Measurements from ENCODE around the gene NADK.
"Not testable (repeated sequence)": the region's sequence is repeated elsewhere in the genome, so short reads cannot be mapped to it uniquely, and the experiment has no call there.

Gene NADK

GRCh38 chr1:1742529-1742928, 35.7 kb downstream of the NADK start:
- not testable (repeated sequence) for DNase-seq

DNA sequence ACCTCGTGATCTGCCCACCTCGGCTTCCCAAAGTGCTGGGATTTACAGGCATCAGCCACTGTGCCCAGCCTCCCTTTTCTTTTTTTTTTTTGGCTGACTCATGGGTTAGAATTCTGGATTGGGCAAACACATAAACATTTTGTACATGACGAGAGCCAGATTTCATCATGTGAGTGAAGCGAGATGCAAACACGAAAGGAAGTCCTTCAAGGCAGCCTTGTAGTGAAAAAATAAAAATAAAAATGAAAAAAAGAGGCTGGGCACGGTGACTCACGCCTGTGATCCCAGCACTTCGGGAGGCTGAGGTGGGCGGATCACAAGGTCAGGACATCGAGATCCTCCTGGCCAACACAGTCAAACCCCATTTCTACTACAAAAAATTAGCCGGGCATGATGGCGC, 37.3 kb downstream of the NADK start:
- not testable (repeated sequence) for DNase-seq

DNA sequence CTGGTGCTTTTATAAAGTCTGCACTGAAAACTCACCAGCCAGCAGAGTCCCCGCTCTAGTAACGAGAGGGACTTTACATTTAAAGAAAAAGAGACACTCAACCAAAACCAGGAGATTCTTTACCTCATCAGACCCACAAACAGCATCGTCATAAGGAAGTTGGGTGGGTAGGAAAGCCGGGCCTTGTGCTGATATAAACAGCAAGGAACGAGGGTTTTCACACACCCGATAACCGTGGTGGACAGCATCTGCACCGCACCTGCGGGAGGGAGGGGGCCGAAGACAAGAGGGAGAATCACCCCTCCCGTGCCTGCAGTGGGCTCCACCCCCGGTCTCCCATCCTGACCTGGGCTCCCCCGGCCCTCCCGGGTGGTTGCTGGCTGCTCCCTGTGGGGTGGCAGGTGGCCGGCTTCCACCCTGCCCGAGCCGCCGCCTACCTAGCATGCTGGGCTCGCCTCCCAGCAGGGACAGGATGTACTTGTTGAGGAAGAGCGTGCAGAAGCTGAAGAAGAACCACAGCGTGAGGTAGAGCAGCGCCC, 39.4 kb downstream of the NADK start:
- not testable (repeated sequence) for DNase-seq

DNA sequence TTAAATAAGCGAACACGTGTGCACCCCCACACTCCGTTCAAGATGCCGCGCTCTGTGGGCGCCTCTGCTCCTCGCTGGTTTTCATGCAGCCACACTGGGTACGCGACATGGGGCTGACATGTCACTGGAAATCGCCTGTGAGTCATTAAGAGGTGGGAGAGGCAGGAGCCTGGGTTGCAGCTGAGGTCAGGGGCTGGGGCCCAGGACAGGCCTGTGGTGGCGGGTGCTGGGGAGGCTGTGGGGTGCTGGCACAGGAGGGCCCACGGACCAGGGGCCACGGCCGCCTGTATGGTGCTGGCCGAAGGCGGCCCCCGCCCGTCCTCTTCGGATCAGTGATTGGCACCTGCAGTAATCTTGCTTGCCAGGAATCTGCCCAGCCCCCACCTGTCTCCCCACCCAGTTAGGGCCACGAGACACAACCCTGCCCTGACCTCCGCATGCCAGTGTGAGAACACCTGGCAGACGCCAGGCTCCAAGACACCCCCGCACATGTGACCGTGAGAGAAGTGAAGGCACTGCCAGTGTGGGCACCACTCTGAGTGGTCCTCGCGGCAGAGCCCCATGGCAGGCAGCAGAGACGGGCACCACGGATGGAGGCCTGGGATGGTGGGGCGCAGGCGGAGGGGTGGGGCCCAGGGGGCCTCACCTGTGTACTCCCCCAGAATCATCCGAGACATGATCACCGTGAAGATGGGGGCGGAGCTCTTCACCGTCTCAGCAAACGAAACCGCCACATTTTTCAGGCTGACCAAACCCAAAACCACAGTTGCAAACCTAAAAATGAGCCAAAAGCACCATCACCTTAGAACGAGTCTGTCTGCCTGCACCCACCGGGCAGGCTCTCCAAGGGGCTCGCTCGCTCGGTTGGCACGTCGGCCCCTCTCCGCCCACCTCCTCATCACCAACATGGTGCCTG, 40.3 kb downstream of the NADK start:
- not testable (repeated sequence) for DNase-seq

- DNase-seq: no peak
Observed at GRCh38 chr1:1732381-1732780, 45.9 kb downstream of the NADK start.

- DNase-seq: no peak
Observed at GRCh38 chr1:1730870-1731269, 47.4 kb downstream of the NADK start.

- not testable (repeated sequence) for DNase-seq
Observed at GRCh38 chr1:1730230-1730629, 48.0 kb downstream of the NADK start.

GRCh38 chr1:1729116-1729816, 49.0 kb downstream of the NADK start:
- not testable (repeated sequence) for DNase-seq

DNA sequence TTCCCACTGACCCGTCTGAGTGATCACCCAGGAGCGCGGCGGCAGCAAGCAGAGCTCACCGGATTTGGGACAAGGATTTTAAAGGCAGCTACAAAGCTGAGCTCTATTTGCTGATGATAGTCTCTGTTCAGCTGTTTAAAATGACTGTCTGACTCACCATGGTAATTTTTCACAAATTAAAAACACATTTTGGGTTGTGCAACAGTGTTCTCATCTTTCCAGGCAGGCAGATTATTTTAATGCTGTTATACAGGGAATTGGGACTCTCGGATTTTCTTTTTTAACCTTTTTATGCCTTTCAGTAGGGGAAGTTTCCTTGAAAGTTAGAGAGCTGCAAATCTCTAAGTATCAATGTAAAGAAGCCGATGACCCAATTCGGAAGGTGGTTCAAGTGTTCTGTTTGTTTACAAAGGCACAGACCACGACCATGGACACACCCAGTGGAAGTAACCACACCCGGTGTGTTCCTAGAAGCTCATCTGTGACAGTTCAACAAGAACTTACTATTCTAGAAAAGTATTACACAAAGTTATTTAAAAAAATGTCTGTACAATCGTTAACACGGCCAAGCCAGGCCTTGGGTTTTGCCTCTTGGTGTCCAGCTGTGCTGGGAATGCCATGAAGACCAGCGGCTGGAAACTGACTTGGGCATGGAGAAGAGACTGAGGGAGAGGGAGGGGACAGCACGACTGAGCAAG, 49.8 kb downstream of the NADK start:
- DNase-seq: not testable (repeated sequence)

DNA sequence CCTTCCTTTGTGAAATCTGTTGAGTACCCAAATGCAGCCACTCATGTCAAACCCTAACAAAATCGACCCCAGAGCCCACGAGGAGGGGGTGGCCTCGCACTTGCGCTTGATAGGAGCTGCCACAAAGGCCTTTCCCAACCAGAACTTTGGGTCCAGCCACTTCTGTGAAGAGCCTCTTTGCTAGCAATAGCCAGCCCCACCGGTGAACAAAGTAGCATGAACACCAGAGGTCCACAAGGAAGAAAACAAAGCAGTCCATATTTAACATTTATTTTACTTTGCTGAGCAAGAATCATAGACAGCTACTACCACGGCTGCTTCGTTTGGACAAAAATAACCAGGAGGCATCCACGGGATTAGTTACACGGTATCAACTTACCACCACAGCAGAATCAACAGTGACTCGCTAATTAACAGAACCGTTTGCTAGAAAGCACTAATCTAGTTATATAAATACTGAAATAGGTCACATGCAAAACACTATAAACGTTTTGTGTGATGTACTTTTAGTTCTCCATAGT, 51.1 kb downstream of the NADK start:
- DNase-seq: not testable (repeated sequence)

GRCh38 chr1:1726088-1726487, 52.2 kb downstream of the NADK start:
- not testable (repeated sequence) for DNase-seq

GRCh38 chr1:1724035-1724864, 54.0 kb downstream of the NADK start, which contains the start of gene CDK11A:
CDK11A (minus strand) TSS chr1:1724357; CDS start chr1:1722818, 1,539 bp downstream.
- peak; percentile 100 for DNase-seq

GRCh38 chr1:1721201-1721600, 57.1 kb downstream of the NADK start:
- no peak for DNase-seq

DNA sequence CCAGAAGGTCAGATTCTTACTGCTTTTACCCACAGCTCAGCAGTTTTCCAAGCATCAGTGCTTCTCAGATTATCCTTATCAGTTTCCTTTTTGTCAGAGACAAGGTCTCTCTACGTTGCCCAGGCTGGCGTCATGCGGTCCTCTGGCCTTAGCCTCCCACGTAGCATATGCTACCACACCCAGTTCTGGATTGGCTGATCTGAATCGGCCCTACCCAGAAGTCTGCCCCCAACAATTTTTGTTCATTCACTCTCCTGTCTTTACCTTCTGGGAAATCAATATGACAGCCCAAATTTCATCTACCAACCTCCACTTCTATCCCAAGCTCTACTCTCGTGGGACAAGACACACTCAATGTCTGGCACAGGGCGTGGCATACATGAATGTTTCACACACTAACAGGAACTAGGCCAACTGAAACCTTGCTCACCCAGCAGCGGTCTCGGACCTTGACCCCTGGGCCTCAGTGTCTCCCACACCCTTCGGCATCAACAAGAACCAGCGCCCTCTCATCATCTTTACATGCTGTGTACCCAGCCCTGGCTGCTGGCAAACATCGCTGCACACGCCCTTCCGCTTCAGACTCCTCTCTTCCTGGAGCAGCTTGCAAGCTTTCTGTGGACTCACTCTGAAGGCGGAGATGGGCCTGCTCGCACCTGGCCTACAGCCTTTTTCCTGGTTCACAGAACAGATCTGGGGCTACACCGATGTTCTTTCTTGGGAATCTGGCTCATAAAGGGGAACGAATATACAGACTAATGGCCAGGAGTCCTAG, 63.0 kb downstream of the NADK start:
- not testable (repeated sequence) for DNase-seq

- DNase-seq: not testable (repeated sequence)
Observed at GRCh38 chr1:1707897-1708296, 70.4 kb downstream of the NADK start.

GRCh38 chr1:1707241-1707640, 71.0 kb downstream of the NADK start:
- DNase-seq: not testable (repeated sequence)

DNA sequence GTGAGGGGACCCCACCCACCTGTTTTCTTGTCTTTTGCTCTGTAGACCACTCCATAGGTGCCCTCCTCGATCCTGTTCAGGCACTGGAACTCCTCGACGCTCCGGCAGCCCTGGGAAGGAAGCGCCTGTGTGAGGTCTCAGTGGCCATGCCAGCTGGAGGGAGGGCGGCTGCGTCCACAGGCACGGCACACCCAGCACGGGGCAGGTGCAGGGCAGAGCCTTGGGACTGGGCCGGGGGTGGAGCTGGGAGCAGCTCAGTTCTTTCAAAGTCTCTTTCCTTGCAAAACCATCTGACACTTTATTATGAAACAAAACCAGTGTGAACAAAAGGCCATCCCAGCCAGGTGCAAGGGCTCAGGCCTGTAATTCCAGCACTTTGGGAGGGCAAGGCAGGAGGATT, 72.6 kb downstream of the NADK start:
- DNase-seq: not testable (repeated sequence)

GRCh38 chr1:1704284-1704957, 73.8 kb downstream of the NADK start:
- DNase-seq: not testable (repeated sequence)

DNA sequence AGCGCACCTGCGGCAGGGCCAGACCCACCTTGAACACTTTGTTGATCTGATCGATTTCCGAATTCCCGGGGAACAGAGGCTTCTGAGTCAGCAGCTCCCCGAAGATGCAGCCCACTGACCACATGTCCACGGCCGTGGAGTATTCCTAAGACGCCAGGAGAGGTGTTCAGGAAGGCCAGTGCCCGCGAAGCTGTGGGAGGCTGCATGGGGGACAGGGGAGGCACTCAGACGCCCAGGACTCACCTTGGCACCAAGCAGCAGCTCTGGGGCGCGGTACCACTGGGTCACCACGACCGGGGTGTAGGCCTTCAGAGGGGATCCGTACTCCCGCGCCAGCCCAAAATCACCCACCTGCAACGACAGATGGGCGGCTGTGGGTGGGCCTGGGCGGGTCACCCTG, 74.5 kb downstream of the NADK start:
- DNase-seq: no peak

- not testable (repeated sequence) for DNase-seq
Observed at GRCh38 chr1:1702506-1702905, 75.8 kb downstream of the NADK start.

All from DMS153 (cell line).